ENCODE data around the gene STXBP6. TPM values are rescaled to one million over a fixed set of nuclear protein-coding genes. Genes with fewer than 3 reads are reported as not detected.

The STXBP6 gene
- polyA plus RNA-seq, 1 donor (not counting 4 experiments of a cell fraction or from before 2014, with no cell fraction given) = 1.4 TPM

- H3K27ac ChIP-seq (ENCODE audit: control insufficient read depth, insufficient read depth, low read length) = no peak overlapping the region
- no peak overlapping the region for H3K4me2 ChIP-seq (ENCODE audit: control insufficient read depth, extremely low read depth, insufficient read depth, low read depth, low read length)
- no peak for DNase-seq (ENCODE audit: low read depth, low spot score)
- FAIRE-seq = no peak
- no peaks in the 10 kb centered on the region for H3K36me3 ChIP-seq (ENCODE audit: control insufficient read depth in 2 of 2, extremely low read depth in 1 of 2, insufficient read depth in 2 of 2, low read length in 2 of 2)
- no peaks in the 10 kb centered on the region for H3K9me1 ChIP-seq (ENCODE audit: control insufficient read depth, extremely low read depth, insufficient read depth, low read length)
- TF ChIP-seq CTCF (optimal IDR thresholded peaks at IDR 0.05 in 1 of 3, IDR thresholded peaks at IDR 0.05 in 1 of 3, conservative IDR thresholded peaks at IDR 0.05 in 1 of 3; ENCODE audit: extremely low read depth in 1 of 3, insufficient read depth in 2 of 3, low read length in 3 of 3) (no peak), EZH2 (IDR thresholded peaks at IDR 0.05; ENCODE audit: low read length) (no peak)
- H3K27me3 ChIP-seq (ENCODE audit: control insufficient read depth, extremely low read depth, insufficient read depth, low read length) = no peaks in the 10 kb centered on the region
- H3K4me3 ChIP-seq (ENCODE audit: control insufficient read depth in 2 of 3, extremely low read depth in 1 of 3, insufficient read depth in 2 of 3, low read depth in 1 of 3, low read length in 3 of 3) = no peak overlapping the region
- no peak overlapping the region for H2AFZ ChIP-seq (ENCODE audit: control insufficient read depth, low read length)
- no peaks in the 10 kb centered on the region for H3K4me1 ChIP-seq (ENCODE audit: control insufficient read depth, extremely low read depth, insufficient read depth, low read length)
- H3K9me3 ChIP-seq (ENCODE audit: control insufficient read depth, low read depth, low read length) = no peaks in the 10 kb centered on the region
- no peaks in the 10 kb centered on the region for H3K79me2 ChIP-seq (ENCODE audit: control insufficient read depth, insufficient read depth, low read length)
- dilution Hi-C loops (cut with MboI; ENCODE audit: extremely low pct_ligation_motif_present, low sequenced_read_pairs) = no loop called here
- no peaks in the 10 kb centered on the region for H4K20me1 ChIP-seq (ENCODE audit: control insufficient read depth, extremely low read depth, insufficient read depth, low read length)
- H3K9ac ChIP-seq (ENCODE audit: control insufficient read depth, extremely low read depth, insufficient read depth, low read length) = no peak overlapping the region
Measured at GRCh38 chr14:24852312-24853060, 197.5 kb downstream of the STXBP6 start.

- no peak overlapping the region for H3K4me3 ChIP-seq (ENCODE audit: control insufficient read depth in 2 of 3, extremely low read depth in 1 of 3, insufficient read depth in 2 of 3, low read depth in 1 of 3, low read length in 3 of 3)
- no peak for TF ChIP-seq CTCF (optimal IDR thresholded peaks at IDR 0.05 in 1 of 3, IDR thresholded peaks at IDR 0.05 in 1 of 3, conservative IDR thresholded peaks at IDR 0.05 in 1 of 3; ENCODE audit: extremely low read depth in 1 of 3, insufficient read depth in 2 of 3, low read length in 3 of 3)
- TF ChIP-seq EZH2 (IDR thresholded peaks at IDR 0.05; ENCODE audit: low read length) = no peak
- H3K9ac ChIP-seq (ENCODE audit: control insufficient read depth, extremely low read depth, insufficient read depth, low read length) = no peak overlapping the region
- no peaks in the 10 kb centered on the region for H3K36me3 ChIP-seq (ENCODE audit: control insufficient read depth in 2 of 2, extremely low read depth in 1 of 2, insufficient read depth in 2 of 2, low read length in 2 of 2)
- DNase-seq (ENCODE audit: low read depth, low spot score) (no peak), FAIRE-seq (no peak)
- no peak overlapping the region for H2AFZ ChIP-seq (ENCODE audit: control insufficient read depth, low read length)
- H3K27me3 ChIP-seq (ENCODE audit: control insufficient read depth, extremely low read depth, insufficient read depth, low read length) = no peaks in the 10 kb centered on the region
- H3K4me1 ChIP-seq (ENCODE audit: control insufficient read depth, extremely low read depth, insufficient read depth, low read length) = no peaks in the 10 kb centered on the region
- H3K27ac ChIP-seq (ENCODE audit: control insufficient read depth, insufficient read depth, low read length) = no peak overlapping the region
- H4K20me1 ChIP-seq (ENCODE audit: control insufficient read depth, extremely low read depth, insufficient read depth, low read length) = no peaks in the 10 kb centered on the region
- H3K79me2 ChIP-seq (ENCODE audit: control insufficient read depth, insufficient read depth, low read length) = no peaks in the 10 kb centered on the region
- dilution Hi-C loops (cut with MboI; ENCODE audit: extremely low pct_ligation_motif_present, low sequenced_read_pairs) = no loop called here
- H3K9me1 ChIP-seq (ENCODE audit: control insufficient read depth, extremely low read depth, insufficient read depth, low read length) = no peaks in the 10 kb centered on the region
- H3K9me3 ChIP-seq (ENCODE audit: control insufficient read depth, low read depth, low read length) = no peaks in the 10 kb centered on the region
- no peak overlapping the region for H3K4me2 ChIP-seq (ENCODE audit: control insufficient read depth, extremely low read depth, insufficient read depth, low read depth, low read length)
Measured at GRCh38 chr14:24851837-24852236, 198.1 kb downstream of the STXBP6 start.
